ENCODE data around the gene SCN4B.

DNA sequence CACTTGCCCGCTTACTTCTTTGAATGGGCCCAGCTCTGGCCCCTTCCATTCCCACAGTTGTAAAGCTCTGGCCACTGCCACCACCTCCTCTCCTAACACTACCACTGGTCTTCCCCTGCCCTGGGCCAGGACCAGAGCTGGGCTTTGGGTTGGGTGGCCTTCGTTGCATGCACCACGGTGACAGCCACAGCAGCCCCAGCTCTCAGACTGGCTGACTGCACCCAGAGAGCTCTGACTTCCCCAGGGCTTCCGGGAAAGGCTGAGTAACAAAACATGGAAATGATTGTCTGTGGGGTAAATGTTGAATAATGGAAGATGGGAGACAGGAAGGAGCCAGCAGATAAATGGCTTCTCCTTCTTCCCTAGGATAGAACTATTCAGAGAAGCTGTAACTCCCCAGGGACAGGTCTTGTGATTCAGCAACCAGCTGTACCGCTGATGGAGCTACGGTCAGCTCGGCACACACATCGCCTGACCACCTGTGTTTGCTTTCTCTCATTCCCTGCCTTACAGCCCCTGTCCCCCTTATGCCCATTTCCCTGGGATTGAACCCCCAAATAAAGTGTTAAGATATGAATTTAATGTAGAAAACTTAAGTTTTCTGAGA lies 27.6 kb downstream of the SCN4B start:
- TF ChIP-seq, protein P1, sequence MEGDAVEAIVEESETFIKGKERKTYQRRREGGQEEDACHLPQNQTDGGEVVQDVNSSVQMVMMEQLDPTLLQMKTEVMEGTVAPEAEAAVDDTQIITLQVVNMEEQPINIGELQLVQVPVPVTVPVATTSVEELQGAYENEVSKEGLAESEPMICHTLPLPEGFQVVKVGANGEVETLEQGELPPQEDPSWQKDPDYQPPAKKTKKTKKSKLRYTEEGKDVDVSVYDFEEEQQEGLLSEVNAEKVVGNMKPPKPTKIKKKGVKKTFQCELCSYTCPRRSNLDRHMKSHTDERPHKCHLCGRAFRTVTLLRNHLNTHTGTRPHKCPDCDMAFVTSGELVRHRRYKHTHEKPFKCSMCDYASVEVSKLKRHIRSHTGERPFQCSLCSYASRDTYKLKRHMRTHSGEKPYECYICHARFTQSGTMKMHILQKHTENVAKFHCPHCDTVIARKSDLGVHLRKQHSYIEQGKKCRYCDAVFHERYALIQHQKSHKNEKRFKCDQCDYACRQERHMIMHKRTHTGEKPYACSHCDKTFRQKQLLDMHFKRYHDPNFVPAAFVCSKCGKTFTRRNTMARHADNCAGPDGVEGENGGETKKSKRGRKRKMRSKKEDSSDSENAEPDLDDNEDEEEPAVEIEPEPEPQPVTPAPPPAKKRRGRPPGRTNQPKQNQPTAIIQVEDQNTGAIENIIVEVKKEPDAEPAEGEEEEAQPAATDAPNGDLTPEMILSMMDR (IDR thresholded peaks at IDR 0.05), result no peak
- no peak for TF ChIP-seq POLR2A (IDR thresholded peaks at IDR 0.05)
